Embryonic facial prominence (tissue), 1 donor: ENCODE results near the gene CELSR1.
"Not testable (repeated sequence)": the region's sequence is repeated elsewhere in the genome, so short reads cannot be mapped to it uniquely, and the experiment has no call there.

ENCODE experiments used
- DNase-seq: peaks from one replicate; pipeline ENCODE4 v3.0.0-alpha.2; 2016; ENCODE audit errors: extremely low spot score

The CELSR1 gene

DNA sequence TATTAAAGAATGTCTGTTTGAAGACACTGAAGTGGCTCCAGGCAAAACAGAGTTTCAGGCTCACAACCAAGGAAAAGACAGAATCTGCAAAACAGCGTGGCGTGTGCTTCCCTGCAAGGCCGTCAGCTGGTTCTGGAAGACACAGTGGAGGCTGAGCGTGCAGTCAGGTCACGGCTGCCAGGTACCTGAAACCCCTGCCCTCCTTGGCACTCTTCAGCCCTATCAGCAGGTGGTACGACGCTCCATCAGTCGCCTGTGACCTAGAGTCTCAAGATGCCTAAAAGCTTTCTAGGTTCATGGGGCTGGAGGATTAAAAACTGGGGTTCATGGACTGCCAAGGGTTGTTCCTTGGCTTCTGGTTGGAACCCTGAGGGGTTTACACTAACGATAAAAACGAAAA, 136.1 kb downstream of the CELSR1 start:
- no peak for DNase-seq

DNA sequence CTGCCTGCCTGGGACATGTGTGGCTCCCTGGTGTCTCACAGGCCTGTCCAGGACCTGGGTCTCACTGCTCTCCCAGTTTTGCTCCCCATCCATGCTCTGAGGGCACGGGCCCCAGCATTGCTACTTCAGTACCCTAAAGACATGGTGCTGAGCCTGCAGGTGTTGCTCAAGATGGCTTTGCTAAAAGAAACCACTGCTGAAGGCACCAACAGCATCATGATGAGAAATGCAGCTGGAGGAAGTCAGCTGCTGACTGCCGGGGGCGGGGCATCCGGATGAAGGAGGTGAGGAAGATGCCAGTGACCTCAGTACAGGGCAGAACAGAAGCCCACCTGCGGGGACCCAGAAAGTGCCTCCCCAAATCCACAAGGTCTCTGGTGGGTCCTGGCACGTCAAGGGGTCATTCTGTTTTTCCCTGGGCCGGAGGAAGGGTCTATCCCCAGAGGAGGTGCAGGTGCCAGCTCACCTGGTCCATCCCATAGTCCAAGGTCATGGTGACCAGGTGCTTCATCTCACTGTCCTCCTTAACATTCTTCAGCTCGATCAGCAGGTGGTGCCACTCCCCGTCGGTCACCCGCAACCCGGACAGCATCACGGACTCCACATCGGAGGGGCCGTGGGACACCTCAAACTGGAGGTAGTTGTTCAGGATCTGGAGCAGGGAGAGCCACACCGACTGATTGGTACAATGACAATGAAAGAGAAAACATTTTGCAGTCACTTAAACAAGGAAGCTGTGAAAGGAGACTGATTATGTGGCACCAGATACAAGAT, 138.0 kb downstream of the CELSR1 start:
- DNase-seq, result no peak

DNA sequence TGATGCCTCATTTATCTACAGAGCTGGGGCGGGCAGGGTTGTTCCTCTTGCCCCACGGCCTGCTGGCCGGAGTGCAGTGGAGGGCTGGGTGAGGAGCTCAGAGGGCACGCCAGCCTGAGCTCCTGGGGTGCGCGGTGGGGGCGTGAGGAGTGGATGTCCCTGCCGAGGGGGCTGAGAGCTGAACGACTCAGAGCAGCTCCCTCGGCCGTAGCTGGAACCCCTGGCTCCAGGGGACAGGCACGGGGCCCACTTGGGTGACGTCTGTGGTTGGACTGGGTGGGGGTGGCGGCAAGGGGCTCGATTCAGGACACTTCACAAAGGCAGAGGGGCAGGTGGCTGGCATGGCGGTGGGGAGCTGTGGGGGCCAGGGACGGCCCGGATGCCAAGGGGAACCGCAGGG, 139.5 kb downstream of the CELSR1 start:
- DNase-seq, result no peak

DNA sequence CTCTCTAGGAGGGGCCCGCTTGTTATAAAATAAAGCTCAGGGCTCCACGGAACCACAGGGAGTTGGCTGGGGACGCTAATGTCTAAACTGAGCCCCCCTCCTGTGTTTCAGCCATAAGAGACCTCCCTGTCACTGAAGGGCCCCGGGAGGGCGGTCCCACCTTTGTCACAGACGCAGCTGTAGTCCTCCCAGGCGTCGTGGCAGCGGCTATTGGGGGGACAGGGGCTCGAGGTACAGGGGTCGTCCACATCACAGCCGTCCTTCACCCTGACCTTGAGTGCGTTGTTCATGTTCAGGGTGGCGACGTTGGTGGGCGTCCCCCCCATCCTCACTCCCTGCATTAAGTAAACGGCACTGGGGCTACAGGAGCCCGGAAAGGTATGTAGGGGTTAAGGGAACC, 139.9 kb downstream of the CELSR1 start:
- no peak for DNase-seq

DNA sequence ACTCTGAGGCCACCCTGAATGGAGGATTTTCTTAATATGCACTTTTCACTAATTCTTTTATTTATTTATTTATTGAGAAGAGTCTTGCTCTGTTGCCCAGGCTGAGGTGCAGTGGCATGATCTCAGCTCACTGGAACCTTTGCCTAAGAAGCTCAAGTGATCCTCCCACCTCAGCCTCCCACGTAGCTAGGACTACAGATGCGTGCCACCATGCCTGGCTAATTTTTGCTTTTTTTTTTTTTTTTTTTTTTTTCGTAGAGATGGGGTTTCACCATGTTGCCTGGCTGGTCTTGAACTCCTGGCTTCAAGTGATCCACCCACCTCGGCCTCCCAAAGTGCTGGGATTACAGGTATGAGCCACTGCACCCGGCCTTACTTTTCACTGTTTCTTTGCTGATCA, 140.4 kb downstream of the CELSR1 start:
- DNase-seq, result not testable (repeated sequence)

DNA sequence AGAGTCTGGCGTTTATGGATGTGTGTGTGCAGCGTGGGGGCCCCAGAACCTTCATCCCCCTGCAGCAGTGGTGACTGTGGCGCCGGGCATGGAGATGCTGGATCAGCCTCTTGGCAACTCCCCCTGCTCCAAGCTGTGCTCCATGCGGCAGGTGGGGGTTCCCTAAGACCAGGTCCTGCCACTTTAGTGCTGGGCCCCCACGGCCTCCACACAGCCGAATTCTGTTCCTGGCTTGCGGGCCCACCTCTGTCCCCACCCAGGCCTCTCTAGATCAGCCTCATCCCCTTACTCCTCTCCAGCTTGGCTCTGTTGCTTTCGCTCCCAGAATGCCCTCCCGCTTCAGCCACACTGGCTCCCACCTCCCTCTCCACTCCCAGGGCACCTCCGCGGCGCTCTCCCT, 142.3 kb downstream of the CELSR1 start:
- no peak for DNase-seq

DNA sequence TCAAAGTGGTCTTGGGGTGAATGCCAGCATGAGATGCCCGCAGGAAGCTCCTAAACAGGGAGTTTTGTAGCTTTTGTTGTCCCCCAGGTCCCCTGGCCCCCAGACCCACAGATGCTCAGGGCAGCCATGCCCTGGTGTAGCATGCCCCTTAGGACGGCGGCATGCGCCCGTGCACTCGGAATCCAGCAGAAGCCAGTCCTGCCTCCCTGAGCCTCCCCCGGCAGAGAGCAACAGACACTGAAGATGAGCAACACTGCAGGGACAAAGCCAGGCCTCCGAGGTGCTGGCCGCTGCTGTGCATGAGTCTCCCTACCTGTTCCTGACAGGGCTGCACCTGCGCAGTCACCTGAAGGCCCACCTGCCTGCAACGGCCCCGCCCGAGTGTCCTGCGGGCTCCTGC, 142.8 kb downstream of the CELSR1 start:
- no peak for DNase-seq

DNA sequence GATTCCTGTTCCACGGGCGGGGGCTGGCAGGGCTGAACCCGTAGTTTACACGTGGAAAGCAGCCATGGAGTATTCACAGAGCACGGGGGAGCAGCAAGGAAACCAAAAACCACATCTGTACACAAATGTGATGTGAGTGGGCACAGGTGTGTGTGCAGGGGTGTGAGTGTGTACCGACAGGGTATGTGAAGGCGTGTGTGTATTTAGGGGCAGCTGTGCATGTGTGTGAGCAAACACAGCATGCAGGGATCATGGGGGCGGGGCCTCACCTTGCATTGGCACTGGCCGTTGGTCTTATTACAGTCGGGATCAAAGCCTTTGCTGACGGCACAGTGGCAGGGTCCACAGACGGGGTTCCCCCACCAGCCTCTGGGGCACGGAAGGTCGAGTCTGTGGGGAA, 143.5 kb downstream of the CELSR1 start:
- DNase-seq, result no peak

DNA sequence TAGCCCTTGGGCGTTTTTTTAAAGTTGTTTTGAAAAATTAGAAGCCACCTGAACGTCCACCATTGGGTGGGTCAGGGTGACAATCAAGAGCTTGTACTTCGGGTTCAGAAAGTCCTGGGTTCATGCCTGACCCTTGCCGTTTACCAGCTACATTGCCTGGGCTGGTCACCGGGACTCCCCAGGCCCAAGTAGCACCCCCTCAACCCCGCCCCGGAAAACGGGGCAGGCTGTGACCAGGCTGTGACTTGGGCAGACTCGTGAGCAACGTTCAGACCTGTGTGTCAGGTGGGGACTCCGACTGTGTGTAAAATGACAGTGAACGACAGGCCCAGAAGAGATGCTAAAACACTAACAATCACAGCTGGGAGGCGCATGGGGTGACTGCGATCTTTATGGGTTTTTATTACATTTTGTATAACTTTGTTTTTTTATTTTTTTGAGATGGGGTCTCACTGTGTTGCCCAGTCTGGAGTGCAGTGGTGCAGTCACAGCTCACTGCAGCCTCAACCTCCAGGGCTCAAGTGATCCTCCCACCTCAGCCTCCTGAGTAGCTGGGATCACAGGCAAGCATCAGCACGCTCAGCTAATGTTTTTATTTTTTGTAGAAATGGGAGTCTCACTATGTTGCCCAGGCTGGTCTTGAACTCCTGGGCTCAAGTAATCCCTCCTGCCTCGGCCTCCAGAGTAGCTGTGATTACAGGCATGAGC, 145.1 kb downstream of the CELSR1 start:
- no peak for DNase-seq

DNA sequence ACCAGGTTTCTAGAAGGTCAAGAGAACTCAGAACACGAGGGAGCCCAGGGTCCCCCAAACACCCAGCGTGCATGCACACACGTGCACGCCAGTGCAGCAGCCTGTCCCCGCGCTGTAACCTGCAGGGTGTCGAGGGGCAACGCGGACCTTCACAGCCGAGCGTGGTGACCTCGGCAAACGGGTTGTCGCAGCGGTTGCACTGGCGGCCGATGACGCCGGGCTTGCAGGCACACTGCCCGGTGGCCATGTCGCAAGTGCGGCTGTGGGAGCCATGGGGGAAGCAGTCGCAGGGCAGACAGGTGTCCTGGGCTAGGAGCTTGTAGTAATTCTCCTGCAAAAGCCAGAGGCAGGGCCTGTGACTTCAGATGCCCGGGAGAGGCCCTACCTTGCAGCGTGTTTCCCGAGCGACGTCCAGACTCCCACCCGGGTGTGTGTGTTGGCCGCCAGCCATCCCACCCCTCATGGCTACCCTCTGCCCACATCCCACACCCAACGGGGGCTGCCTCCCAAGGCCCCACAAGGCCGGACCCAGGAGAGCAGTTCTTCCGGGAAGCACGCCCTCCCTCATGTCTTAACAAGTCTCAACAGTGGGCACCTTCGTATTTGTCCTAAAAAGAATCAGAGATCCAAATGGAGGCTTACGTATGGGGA, 145.8 kb downstream of the CELSR1 start:
- DNase-seq, result no peak

DNA sequence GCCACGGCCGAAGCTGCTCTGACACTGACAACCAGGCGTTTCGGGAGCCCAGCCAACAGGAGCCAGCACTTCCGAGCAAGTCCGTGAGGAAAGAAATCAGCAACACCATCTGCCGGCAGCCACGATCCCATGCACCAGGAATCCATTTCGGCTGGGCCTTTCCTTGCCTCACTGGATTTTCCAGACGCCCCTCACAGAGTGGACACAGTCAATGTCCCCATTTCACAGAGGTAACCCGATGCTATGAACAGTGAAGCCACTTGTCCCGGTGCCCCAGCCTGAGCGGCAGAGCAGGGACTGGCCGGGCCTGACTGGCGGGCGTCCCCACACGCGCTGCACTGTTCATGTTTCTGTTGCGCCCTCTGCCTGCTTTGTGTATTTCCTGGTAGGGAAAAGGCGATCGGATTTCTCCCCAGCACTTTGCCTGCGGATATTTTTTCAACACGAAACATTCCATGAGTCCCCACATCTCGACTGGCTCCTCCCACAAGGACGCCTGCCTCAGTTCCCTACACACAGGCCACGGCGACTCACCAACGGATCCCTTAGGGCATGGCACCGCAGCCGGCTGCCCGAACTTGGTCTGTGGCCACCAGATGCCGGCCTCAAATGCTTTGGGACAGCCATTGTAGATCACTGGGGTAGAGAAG, 146.6 kb downstream of the CELSR1 start:
- peak; percentile 46 for DNase-seq

DNA sequence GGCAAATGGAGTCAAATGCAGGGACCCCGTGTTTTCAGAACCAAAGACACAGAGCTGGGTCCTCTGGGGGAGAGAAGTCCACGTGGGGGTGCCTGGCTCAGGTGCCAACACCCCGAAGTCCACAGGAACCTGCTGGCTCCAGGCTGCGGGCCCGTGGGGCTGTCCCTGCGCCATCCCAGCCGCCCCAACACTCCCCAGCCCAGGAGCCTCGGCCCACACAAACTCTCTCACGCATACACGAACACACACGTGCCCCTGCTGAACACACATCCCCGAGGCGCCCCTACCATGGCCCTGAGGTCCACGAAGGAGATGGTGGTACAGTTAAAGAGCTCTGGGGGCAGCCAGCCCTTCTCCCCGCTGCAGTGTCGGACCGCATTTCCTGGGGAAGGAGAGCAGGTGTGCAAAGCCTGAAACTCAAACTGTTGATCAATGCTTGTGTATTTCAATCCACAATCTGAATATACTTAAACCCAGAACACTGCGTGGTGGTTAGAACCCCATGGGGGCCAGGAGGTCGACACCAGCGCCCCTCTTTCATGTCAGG, 147.2 kb downstream of the CELSR1 start:
- DNase-seq, result no peak

DNA sequence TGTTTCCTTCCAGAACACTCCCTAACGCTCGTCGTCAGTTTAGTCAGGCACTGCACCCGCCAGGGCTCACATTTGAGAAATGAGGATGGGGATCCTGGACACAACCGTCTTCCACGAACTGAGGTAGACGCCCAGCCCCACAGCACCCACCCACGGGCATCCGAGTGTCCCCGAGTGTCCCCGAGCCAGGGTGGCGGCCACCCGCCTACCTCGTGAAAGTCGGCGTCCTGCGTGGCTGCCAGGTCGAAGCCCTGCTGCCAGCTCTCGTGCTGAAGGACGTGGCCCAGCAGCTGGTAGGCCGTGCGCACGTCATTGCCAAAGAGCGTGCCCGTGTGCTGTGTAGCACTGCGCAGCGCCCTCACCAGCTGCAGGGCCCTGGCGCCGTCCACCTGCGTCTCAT, 148.3 kb downstream of the CELSR1 start:
- DNase-seq, result no peak

DNA sequence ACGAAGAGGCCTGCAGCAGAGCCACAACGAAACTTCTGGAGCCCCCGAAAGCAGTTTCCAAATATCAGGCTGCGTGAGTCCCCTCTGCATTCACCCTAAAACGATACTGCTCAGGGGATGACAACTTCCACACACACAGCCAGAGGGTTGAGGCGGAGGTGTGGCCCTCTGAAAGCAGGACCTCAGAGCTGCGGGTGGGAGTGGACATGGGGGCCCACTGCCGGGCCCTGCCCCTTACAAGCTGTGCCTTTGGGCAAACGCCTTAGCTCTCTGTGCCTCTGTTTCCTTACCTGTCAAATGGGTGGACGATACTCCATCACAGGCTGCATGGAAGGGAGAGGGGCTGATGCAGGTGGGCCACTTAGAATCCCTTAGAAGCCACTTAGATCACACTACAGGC, 148.8 kb downstream of the CELSR1 start:
- DNase-seq, result no peak

DNA sequence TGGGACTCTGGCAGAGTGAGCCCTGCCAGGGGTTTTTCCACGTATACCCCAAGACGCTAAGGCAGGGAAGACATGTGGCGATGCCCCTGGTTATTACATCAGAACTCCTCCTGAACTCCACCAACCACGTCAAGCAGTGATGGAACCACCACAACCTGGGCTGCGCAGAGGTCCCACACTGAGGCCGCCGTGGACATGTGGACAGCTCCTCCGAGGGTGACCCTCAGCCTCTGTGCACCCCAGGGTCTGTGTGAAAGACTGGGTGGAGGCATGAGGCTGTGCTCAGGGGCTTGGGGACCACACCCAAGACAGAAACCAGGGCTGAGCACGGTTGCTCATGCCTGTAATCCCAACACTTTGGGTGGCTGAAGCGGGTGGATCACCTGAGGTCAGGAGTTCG, 149.7 kb downstream of the CELSR1 start:
- no peak for DNase-seq

DNA sequence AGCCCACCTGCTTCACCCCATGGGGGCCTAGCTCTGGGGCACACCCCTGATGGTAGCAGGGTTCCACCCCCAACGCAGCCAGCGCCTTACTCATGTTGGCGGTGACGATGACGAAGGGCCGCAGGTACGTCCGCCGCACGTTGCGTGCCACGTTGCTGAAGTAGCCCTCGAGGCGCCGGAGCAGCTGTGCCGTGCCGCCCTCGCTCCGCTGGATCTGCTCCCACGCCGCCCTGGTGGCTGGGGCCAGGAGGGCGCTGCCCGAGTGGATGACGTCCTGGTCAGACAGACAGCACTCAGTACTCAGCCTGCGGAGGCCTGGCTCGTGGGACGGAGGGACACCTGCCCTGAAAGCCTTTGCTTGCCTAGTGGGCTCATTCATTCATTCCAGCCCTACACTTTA, 151.1 kb downstream of the CELSR1 start:
- DNase-seq, result no peak

DNA sequence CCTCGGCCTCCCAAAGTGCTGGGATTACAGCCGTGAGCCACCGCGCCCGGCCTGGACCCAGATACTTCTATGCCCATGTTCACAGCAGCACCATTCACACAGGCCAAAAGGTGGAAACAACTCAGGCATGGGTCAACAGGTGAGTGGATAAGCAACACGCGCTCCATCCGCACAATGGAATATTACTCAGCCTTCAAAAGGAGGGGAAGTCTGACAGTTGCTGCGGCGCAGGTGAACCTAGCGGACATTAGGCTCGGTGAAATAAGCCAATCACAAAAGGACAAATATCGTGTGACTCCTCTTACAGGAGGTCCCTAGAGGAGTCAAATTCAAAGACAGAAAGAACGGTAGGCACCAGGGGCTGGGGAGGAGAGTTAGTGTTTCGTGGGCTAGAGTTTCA, 154.9 kb downstream of the CELSR1 start:
- no peak for DNase-seq

DNA sequence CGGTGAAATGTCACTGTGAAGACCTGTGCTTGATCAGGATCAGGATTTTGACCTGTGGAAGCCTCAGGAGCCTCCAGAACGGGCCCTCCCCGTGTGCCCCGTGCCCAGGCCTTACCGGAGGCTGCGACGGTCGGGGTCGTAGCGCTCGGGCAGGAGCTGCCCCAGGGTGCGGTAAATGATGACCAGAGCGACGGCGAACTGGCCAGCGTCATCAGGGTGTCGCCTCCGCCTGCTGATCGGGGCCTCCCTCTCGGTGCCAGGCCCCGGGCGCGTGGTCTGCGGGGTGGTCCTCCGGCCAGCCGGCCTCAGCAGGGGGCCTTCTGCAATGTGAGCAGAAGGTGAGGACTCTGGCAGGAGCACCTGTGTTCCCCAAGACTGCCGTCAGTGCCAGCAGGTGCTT, 155.7 kb downstream of the CELSR1 start:
- no peak for DNase-seq

DNA sequence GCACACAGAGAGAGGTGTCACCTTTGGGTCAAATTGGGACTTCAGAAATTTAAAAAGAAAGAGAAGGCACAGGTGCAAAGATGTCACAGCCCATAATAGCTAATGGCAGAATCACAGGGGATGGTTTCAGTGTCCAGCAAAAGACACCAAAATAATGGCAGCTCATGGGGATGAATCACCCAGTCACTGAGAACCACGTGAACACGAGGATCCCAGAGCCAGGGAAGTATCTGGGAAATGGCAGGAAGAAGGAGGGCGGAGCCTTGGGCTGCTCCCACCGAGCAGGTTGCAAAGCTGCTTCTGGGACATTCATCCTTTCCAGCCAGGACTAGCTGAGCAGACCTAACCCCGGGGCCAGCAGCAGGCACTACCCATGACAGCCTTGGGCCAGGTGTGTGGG, 156.3 kb downstream of the CELSR1 start:
- DNase-seq, result no peak

DNA sequence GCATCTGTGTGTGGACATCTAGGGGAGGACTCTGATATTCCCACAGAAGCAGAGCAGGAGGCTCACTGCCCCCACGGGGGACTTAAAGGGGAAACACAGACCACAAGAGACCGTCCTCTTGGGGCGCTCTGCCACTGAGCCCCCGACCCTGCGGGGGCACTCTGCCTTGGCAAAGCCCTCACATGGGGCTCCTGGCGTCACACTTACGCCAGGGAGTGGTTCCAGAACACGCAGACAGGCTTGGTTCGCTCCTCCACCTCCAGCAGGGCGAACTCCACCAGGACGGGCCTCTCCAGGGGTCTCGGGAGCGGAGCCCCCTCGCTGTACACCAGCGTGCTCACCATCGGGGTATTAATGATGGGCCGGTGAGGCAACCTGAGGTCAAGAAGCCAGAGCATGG, 156.8 kb downstream of the CELSR1 start:
- DNase-seq, result no peak

DNA sequence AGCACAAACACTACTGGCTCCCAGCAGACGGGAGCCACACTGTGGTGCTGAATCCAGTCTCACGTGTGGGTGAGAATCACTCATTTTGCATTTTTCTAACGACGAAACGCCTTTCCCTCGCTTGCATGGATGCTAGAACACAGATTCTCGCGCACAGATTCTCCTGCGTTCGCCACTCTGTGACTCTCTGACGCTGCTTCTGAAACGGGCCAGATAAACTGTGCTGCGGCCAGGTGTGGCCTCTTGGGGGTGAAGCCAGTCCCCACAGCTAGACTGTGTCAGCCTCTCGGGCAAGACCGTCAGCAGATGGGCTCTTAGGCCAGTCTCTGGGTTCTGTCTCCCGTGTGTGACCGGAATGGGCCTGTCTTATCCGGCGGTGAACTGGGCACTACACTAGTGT, 157.4 kb downstream of the CELSR1 start:
- no peak for DNase-seq
